ENCODE results near the gene HDAC10.

DNA sequence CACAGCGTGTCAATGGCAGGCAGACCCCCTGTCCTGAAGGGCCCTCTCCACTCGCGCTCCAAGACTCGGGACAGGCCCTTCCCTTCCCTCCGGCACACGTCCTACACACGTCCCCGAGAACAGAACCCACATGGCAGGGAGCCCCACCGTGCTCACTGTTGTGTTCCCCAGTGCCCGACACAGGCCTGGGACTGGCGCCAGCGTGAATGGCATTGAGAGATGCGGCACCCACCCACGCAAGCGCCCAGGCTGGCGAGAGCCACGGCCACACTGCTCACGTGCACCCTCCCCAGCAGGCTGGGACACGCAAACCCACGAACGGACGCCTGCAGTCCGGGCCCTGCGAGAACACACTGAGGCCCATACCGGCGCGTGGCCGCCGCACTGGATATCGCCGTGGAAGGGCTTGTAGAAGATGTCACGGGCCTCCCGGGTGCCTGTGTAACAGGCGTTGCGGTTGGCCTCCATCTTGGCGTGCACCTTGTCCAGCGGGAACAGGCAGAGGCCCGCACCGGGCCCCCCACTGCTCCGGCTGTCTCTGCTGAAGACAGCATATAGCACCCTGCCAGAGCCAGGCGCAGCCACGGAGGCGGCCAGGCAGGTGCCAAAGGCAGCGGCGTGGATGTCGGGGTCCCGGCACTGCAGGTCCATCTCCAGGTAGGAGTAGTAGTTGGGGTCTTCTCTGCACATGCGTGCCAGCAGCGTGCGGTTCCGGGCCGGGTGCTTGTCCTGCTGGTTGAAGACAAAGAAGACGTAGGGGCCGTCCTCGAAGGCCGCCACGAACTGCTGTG, 38.3 kb upstream of the HDAC10 start:
- TF ChIP-seq, protein P1, sequence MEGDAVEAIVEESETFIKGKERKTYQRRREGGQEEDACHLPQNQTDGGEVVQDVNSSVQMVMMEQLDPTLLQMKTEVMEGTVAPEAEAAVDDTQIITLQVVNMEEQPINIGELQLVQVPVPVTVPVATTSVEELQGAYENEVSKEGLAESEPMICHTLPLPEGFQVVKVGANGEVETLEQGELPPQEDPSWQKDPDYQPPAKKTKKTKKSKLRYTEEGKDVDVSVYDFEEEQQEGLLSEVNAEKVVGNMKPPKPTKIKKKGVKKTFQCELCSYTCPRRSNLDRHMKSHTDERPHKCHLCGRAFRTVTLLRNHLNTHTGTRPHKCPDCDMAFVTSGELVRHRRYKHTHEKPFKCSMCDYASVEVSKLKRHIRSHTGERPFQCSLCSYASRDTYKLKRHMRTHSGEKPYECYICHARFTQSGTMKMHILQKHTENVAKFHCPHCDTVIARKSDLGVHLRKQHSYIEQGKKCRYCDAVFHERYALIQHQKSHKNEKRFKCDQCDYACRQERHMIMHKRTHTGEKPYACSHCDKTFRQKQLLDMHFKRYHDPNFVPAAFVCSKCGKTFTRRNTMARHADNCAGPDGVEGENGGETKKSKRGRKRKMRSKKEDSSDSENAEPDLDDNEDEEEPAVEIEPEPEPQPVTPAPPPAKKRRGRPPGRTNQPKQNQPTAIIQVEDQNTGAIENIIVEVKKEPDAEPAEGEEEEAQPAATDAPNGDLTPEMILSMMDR (IDR thresholded peaks at IDR 0.05): no peak
- TF ChIP-seq POLR2A (IDR thresholded peaks at IDR 0.05): no peak

Measured in body of pancreas (tissue), 4 donors.